Measurements from ENCODE around the gene DUOX2. TPM values are rescaled to one million over a fixed set of nuclear protein-coding genes. Genes with fewer than 3 reads are reported as not detected.

Gene DUOX2
- total and polyA plus RNA-seq, 11 donors: 0.02 to 1.4 (median 0.11) TPM

DNA sequence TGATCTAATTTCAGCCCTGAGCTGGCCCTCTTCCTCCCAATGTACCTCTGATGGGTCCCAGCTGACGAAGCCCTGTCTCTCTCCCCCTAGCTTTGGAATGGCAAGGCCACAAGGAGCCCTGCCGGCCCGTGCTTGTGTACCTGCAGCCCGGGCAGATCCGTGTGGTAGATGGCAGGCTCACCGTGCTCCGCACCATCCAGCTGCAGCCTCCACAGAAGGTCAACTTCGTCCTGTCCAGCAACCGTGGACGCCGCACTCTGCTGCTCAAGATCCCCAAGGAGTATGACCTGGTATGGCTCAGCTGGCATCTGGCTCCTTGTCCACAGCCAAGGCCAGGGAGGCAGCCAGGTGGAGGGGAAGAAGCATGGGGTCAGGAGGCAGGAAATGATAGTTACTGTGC lies 30.0 kb upstream of the DUOX2 start:
- H3K4me1 ChIP-seq: no peaks in the 10 kb centered on the region
- WGBS, 4 donors: 80 to 88% (median 83%) methylated on average over 8 to 11 of the region's 11 CpGs
- no peak overlapping the region for H3K4me3 ChIP-seq
- H3K9me3 ChIP-seq: no peaks in the 10 kb centered on the region
- TF ChIP-seq, protein P1, sequence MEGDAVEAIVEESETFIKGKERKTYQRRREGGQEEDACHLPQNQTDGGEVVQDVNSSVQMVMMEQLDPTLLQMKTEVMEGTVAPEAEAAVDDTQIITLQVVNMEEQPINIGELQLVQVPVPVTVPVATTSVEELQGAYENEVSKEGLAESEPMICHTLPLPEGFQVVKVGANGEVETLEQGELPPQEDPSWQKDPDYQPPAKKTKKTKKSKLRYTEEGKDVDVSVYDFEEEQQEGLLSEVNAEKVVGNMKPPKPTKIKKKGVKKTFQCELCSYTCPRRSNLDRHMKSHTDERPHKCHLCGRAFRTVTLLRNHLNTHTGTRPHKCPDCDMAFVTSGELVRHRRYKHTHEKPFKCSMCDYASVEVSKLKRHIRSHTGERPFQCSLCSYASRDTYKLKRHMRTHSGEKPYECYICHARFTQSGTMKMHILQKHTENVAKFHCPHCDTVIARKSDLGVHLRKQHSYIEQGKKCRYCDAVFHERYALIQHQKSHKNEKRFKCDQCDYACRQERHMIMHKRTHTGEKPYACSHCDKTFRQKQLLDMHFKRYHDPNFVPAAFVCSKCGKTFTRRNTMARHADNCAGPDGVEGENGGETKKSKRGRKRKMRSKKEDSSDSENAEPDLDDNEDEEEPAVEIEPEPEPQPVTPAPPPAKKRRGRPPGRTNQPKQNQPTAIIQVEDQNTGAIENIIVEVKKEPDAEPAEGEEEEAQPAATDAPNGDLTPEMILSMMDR (IDR thresholded peaks at IDR 0.05): no peak
- no peak for TF ChIP-seq POLR2A (IDR thresholded peaks at IDR 0.05)
- intact Hi-C loops (cut with DNase I): no loop called here
- no peak for DNase-seq
- ATAC-seq: no peak
- peaks cover 0 to 2% (median 0%) of the 10 kb centered on the region in 9 donors for H3K36me3 ChIP-seq
- no peak overlapping the region for H3K27ac ChIP-seq
- peaks cover 0 to 8% (median 0%) of the 10 kb centered on the region in 9 donors for H3K27me3 ChIP-seq

DNA sequence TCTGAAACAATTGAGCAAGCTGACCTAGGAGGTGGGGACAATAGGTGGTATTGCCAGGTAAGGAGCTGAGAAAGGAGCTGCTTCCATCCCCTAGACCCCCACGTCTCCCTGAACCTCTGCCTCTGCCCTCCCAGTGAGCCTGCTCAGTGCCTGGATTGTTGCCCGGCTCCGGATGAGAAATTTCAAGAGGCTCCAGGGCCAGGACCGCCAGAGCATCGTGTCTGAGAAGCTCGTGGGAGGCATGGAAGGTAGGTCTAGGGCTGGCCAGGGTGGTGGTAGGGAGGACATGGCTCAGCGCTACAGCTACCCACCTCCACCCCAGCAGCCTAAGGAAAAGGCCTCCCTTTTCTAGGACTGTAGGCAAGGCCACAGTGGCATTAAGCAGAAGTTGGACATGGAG lies 29.1 kb upstream of the DUOX2 start:
- DNase-seq: no peak

DNA sequence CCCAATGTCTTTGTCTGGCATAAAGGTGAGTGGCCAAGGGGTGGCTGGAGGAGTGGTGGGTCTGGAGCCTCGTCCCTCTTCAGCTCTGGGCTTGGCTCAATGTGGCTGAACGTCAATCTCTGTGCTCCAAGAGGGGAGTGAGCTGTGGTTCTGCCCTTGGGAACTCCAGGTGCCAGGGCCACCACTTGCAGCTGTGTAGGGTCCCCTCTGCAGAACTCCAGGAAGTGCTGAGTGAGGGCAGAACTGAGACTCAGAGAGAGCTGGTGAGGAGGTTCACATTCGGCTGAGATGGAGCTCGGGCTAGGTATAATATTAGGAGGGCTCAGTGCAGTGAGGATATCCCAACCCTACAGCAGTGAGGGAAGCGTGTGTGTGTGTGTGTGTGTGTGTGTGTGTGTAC lies 27.4 kb upstream of the DUOX2 start:
- TF ChIP-seq, protein P1 (IDR thresholded peaks at IDR 0.05): no peak
- no peak for TF ChIP-seq POLR2A (IDR thresholded peaks at IDR 0.05)
- H3K36me3 ChIP-seq: peaks cover 0 to 2% (median 0%) of the 10 kb centered on the region in 9 donors
- H3K27ac ChIP-seq: no peak overlapping the region
- no peak overlapping the region for H3K4me3 ChIP-seq
- intact Hi-C loops (cut with DNase I): no loop called here
- no peaks in the 10 kb centered on the region for H3K4me1 ChIP-seq
- DNase-seq: no peak
- 80 to 86% (median 82%) methylated on average over 4 to 5 of the region's 5 CpGs for WGBS, 4 donors
- H3K9me3 ChIP-seq: no peaks in the 10 kb centered on the region
- no peak for ATAC-seq
- H3K27me3 ChIP-seq: peaks cover 0 to 21% (median 4%) of the 10 kb centered on the region in 9 donors

More for the DNA sequence above, 29.1 kb upstream of the DUOX2 start:
- intact Hi-C loops (cut with DNase I): no loop called here
- ATAC-seq: no peak
- Histone ChIP-seq H3K9me3 (no peaks in the 10 kb centered on the region), H3K27ac (no peak overlapping the region), H3K4me1 (no peaks in the 10 kb centered on the region), H3K27me3 (peaks cover 0 to 11% (median 0%) of the 10 kb centered on the region in 9 donors), H3K4me3 (no peak overlapping the region), H3K36me3 (peaks cover 0 to 2% (median 0%) of the 10 kb centered on the region in 9 donors)
- WGBS, 4 donors: 50 to 91% (median 86%) methylated on average over 1 to 7 of the region's 7 CpGs
- no peak for TF ChIP-seq POLR2A (IDR thresholded peaks at IDR 0.05)
- TF ChIP-seq, protein P1 (IDR thresholded peaks at IDR 0.05): no peak

DNA sequence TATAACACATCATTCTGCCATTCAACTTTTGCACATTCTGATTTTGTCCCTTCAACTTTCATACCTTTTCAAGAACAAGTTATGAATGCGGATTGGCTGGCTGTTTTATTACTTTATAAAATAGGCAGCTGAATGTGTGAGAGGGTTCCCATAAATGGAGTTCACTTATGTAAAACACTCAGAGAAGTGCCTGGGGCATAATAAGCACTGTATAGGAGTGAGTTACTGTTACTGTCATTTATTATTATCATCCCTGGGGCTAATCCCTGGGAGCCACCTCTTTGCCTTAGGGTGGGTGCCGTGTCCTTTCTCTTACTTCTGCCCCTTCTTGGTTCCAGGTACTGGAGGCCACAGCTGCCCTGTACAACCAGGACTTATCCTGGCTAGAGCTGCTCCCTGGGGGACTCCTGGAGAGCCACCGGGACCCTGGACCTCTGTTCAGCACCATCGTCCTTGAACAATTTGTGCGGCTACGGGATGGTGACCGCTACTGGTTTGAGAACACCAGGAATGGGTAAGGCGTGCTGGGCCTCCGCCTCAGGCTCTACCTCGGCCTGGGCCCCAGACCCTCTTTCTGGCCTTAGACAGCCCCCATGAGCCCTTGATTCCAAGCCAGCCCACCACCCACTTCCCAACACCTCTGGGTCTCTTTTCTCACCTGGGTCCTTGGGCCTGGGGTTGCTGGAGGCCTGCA lies 26.7 kb upstream of the DUOX2 start:
- no peak for ATAC-seq
- no peak for DNase-seq
- H3K36me3 ChIP-seq: peaks cover 0 to 2% (median 0%) of the 10 kb centered on the region in 9 donors
- H3K27ac ChIP-seq: no peak overlapping the region
- intact Hi-C loops (cut with DNase I): no loop called here
- WGBS, 4 donors: 95 to 99% (median 96%) methylated on average over 6 to 10 of the region's 10 CpGs
- no peaks in the 10 kb centered on the region for H3K9me3 ChIP-seq
- H3K4me1 ChIP-seq: no peaks in the 10 kb centered on the region
- no peak overlapping the region for H3K4me3 ChIP-seq
- peaks cover 0 to 27% (median 8%) of the 10 kb centered on the region in 9 donors for H3K27me3 ChIP-seq
- TF ChIP-seq, protein P1 (IDR thresholded peaks at IDR 0.05): no peak
- TF ChIP-seq POLR2A (IDR thresholded peaks at IDR 0.05): no peak

Data from heart left ventricle (tissue), 16 donors.